ENCODE measurements around the gene COL18A1.

The COL18A1 gene

GRCh38 chr21:45480701-45481500 lies 75.9 kb downstream of the COL18A1 start:
- in situ Hi-C loops (cut with MboI; ENCODE audit: low sequenced_read_pairs, unreplicated experiment) = no loop called here
- TF ChIP-seq CTCF (IDR thresholded peaks at IDR 0.05; ENCODE audit: borderline replicate concordance, control extremely low read depth, extremely low read depth, insufficient read depth, missing control alignments) = no peak
- no peak for DNase-seq (ENCODE audit: low spot score)

GRCh38 chr21:45481566-45481965 lies 76.6 kb downstream of the COL18A1 start:
- in situ Hi-C loops (cut with MboI; ENCODE audit: low sequenced_read_pairs, unreplicated experiment) = no loop called here
- TF ChIP-seq CTCF (IDR thresholded peaks at IDR 0.05; ENCODE audit: borderline replicate concordance, control extremely low read depth, extremely low read depth, insufficient read depth, missing control alignments) = no peak

DNA sequence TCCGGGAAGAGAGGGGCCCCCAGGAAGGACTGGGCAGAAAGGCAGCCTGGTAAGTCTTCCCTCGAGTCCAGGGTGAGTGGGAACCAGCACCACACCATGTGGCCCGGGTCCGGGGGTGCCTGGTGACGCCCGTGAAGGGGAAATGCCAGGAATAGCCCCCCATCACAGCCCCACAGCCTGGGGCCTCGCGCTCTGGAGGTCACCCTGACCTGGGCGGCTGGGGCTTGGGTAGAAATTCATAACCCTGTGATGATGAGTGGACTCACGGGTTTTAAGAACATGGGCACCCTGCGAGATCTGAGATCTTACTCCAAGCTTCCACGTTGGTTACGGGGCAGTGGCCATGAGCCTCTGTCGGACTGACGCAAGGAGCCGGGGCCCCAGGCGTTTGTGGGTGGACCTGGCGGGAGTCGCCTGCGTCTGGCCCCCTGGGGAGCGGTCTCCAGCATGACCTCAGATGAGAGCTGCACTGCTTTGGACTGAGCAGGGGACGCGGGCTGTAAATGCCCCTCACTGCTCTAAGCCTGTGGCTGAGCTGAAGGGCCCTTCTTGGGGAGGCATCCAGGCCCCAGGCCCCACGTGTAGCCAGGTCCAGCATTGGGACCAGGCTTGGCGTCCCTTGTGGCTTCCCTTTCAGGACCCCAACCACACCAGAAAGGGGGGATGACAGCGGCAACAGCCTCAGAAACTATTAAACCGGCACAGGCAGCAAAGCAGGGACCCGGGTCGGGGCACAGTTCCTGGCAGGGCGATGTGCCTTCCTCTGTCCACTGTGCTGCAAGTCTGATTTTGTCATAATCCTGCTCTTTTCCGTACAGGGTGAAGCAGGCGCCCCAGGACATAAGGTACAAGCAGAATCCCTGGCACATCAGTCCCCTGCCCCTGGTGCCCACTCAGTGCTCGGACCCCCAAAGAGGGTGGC lies 77.3 kb downstream of the COL18A1 start:
- TF ChIP-seq CTCF (IDR thresholded peaks at IDR 0.05; ENCODE audit: borderline replicate concordance, control extremely low read depth, extremely low read depth, insufficient read depth, missing control alignments) = no peak
- no peak for DNase-seq (ENCODE audit: low spot score)
- in situ Hi-C loops (cut with MboI; ENCODE audit: low sequenced_read_pairs, unreplicated experiment) = no loop called here

More at GRCh38 chr21:45481566-45481965, 76.6 kb downstream of the COL18A1 start:
- DNase-seq (ENCODE audit: low spot score) = no peak

- no peak for DNase-seq (ENCODE audit: low spot score)
- in situ Hi-C loops (cut with MboI; ENCODE audit: low sequenced_read_pairs, unreplicated experiment) = no loop called here
- no peak for TF ChIP-seq CTCF (IDR thresholded peaks at IDR 0.05; ENCODE audit: borderline replicate concordance, control extremely low read depth, extremely low read depth, insufficient read depth, missing control alignments)
Observed at GRCh38 chr21:45482899-45483821, 78.2 kb downstream of the COL18A1 start.

GRCh38 chr21:45484318-45484717 lies 79.4 kb downstream of the COL18A1 start:
- TF ChIP-seq CTCF (IDR thresholded peaks at IDR 0.05; ENCODE audit: borderline replicate concordance, control extremely low read depth, extremely low read depth, insufficient read depth, missing control alignments) = no peak
- no peak for DNase-seq (ENCODE audit: low spot score)
- in situ Hi-C loops (cut with MboI; ENCODE audit: low sequenced_read_pairs, unreplicated experiment) = no loop called here
